Osteoblast (primary cell): ENCODE measurements around the gene TEX28. TPM values are rescaled to one million over a fixed set of nuclear protein-coding genes. Genes with fewer than 3 reads are reported as not detected.
"Not testable (repeated sequence)": the region's sequence is repeated elsewhere in the genome, so short reads cannot be mapped to it uniquely, and the experiment has no call there.

Source experiments
- DNase-seq: peaks from one replicate; pipeline ENCODE4 v3.0.0; 2011; ENCODE audit warnings: low spot score, mixed read lengths; ENCODE audit not compliant: insufficient read length; ENCODE audit errors: missing footprints
- H2AFZ ChIP-seq: 2 replicates; pipeline ENCODE4 v1.6.0; 2011; ENCODE audit warnings: mild to moderate bottlenecking, low read length
- H3K27ac ChIP-seq: 2 replicates; pipeline ENCODE4 v1.5.1; 2011; ENCODE audit warnings: mild to moderate bottlenecking, low read depth, low read length, moderate library complexity
- H3K27me3 ChIP-seq: 2 replicates; pipeline ENCODE4 v1.6.0; 2012; ENCODE audit warnings: mild to moderate bottlenecking, control low read depth, inconsistent platforms, low read length, moderate library complexity; ENCODE audit not compliant: insufficient read depth
- H3K36me3 ChIP-seq: 2 replicates; pipeline ENCODE4 v1.5.1; 2011; ENCODE audit warnings: mild to moderate bottlenecking, low read length, control low read depth, moderate library complexity; ENCODE audit not compliant: insufficient read depth
- H3K4me1 ChIP-seq: 2 replicates; pipeline ENCODE4 v1.5.1; 2011; ENCODE audit warnings: mild to moderate bottlenecking, low read length, control low read depth, moderate library complexity; ENCODE audit not compliant: insufficient read depth
- H3K4me2 ChIP-seq: 2 replicates; pipeline ENCODE4 v1.6.0; 2011; ENCODE audit warnings: mild to moderate bottlenecking, low read length; ENCODE audit not compliant: insufficient read depth
- H3K4me3 ChIP-seq: fragments of 200-600 bp; sonication (generic); 3 replicates; pipeline ENCODE4 v1.5.1; 2012; ENCODE audit warnings: mild to moderate bottlenecking, low read length, inconsistent platforms; ENCODE audit not compliant: insufficient read depth
- H3K79me2 ChIP-seq: 2 replicates; pipeline ENCODE4 v1.6.0; 2012; ENCODE audit warnings: mild to moderate bottlenecking, low read length, control low read depth, inconsistent platforms; ENCODE audit not compliant: insufficient read depth
- H3K9me3 ChIP-seq: 2 replicates; pipeline ENCODE4 v1.5.1; 2011; ENCODE audit warnings: low read depth, low read length, control low read depth
- H4K20me1 ChIP-seq: 2 replicates; pipeline ENCODE4 v1.6.0; 2012; ENCODE audit warnings: mild to moderate bottlenecking, low read length, control low read depth; ENCODE audit not compliant: insufficient read depth
- CTCF ChIP-seq: IDR thresholded peaks from 2 replicates; pipeline ENCODE4 v1.5.1; 2011; ENCODE audit warnings: mild to moderate bottlenecking, low read depth, low read length, moderate library complexity; ENCODE audit errors: extremely low read depth
- total RNA-seq: library from RNA; depleted of rRNA; stranded (reverse); fragments of >200 nt; gene quantifications from 2 replicates; pipeline ENCODE4 v1.2.3, GENCODE V29; 2012

TEX28 gene
- total RNA-seq, 1 donor = not detected

- H4K20me1 ChIP-seq = no peaks in the 10 kb centered on the region
- H3K27ac ChIP-seq = no peak overlapping the region
- no peak overlapping the region for H3K4me3 ChIP-seq
- no peaks in the 10 kb centered on the region for H3K9me3 ChIP-seq
- no peak for TF ChIP-seq CTCF
- no peaks in the 10 kb centered on the region for H3K4me1 ChIP-seq
- H3K36me3 ChIP-seq = no peaks in the 10 kb centered on the region
- H3K79me2 ChIP-seq = no peaks in the 10 kb centered on the region
- H3K4me2 ChIP-seq = no peak overlapping the region
- H2AFZ ChIP-seq = no peak overlapping the region
- peaks cover 6% of the 10 kb centered on the region for H3K27me3 ChIP-seq
- DNase-seq = peak; percentile 72
These were observed 12.3 kb upstream of the TEX28 start for GRCh38 chrX:154307202-154307601.

- Histone ChIP-seq H3K4me2 (no peak overlapping the region), H3K4me3 (no peak overlapping the region), H4K20me1 (no peaks in the 10 kb centered on the region), H3K36me3 (no peaks in the 10 kb centered on the region), H3K4me1 (no peaks in the 10 kb centered on the region), H3K27ac (no peak overlapping the region), H2AFZ (no peak overlapping the region), H3K27me3 (peaks cover 5% of the 10 kb centered on the region), H3K79me2 (no peaks in the 10 kb centered on the region), H3K9me3 (no peaks in the 10 kb centered on the region)
- TF ChIP-seq CTCF = no peak
- no peak for DNase-seq
These were observed 10.7 kb upstream of the TEX28 start for GRCh38 chrX:154305541-154306205.

DNA sequence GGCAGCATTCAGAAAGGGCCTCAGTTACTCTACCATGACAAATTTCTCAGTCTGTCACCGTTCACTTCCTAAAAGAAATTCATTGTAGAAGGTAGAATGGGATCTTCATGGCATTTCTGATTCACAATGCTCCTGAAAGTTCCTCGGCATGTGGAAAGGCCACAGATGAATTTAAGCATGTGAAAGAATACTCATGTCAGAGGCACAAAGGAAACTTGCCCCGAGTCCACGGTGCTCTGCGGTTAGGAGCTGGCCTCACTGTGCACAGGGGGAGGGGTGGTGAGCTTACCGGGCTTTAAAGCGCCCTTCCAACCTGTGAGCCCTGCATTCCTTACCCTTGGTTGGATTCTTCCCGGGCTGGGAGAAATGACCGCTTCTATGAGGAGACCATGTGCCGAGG, 9.9 kb upstream of the TEX28 start:
- no peak for DNase-seq

GRCh38 chrX:154303476-154303875, 8.6 kb upstream of the TEX28 start:
- Histone ChIP-seq H3K4me1 (no peaks in the 10 kb centered on the region), H3K36me3 (no peaks in the 10 kb centered on the region), H3K79me2 (no peaks in the 10 kb centered on the region), H2AFZ (no peak overlapping the region), H3K4me2 (no peak overlapping the region), H3K9me3 (no peaks in the 10 kb centered on the region), H4K20me1 (no peaks in the 10 kb centered on the region), H3K4me3 (no peak overlapping the region), H3K27ac (no peak overlapping the region), H3K27me3 (peaks cover 5% of the 10 kb centered on the region)
- no peak for TF ChIP-seq CTCF
- DNase-seq = no peak

More for the DNA sequence above, 9.9 kb upstream of the TEX28 start:
- Histone ChIP-seq H3K9me3 (no peaks in the 10 kb centered on the region), H4K20me1 (no peaks in the 10 kb centered on the region), H3K4me2 (no peak overlapping the region), H3K4me3 (no peak overlapping the region), H3K4me1 (no peaks in the 10 kb centered on the region), H2AFZ (no peak overlapping the region), H3K27me3 (peaks cover 5% of the 10 kb centered on the region), H3K36me3 (no peaks in the 10 kb centered on the region), H3K27ac (no peak overlapping the region), H3K79me2 (no peaks in the 10 kb centered on the region)
- no peak for TF ChIP-seq CTCF

DNA sequence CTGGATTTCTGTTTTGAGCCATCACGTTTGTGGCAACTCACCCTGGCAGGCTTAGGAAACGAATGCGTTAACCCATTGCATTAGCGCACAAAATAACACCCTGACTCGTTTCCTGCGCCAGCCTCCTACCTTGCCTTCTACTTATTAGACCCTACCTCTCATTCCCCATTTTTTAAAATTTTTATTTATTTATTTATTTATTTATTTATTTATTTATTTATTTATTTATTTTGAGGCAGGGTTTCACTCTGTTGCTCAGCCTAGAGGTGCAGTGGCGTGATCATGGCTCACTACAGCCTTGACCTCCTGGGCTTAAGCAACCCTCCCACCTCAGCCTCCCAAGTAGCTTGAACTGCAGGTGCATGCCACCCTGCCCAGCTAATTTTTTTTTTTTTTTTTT, 8.1 kb upstream of the TEX28 start:
- H3K27me3 ChIP-seq, H3K4me1 ChIP-seq, H3K4me3 ChIP-seq, H2AFZ ChIP-seq, H3K27ac ChIP-seq, H3K79me2 ChIP-seq, H3K9me3 ChIP-seq, DNase-seq, H3K4me2 ChIP-seq, H3K36me3 ChIP-seq, H4K20me1 ChIP-seq: not testable (repeated sequence)
